Liver (tissue), 9 donors: ENCODE results near the gene DNMT1. TPM values are rescaled to one million over a fixed set of nuclear protein-coding genes. Genes with fewer than 3 reads are reported as not detected.
A peak's percentile ranks its signal among the peaks of the same experiment; 100 is the strongest.

ENCODE experiments used
- DNase-seq: peaks from one replicate; pipeline ENCODE4 v3.0.0-alpha.2; 2017; ENCODE audit warnings: low spot score
- H3K27ac ChIP-seq, 2 donors: one replicate each; pipeline ENCODE4 v1.7.0; 2013; ENCODE audit warnings: inconsistent platforms in 2 of 2, low read length in 2 of 2, control low read depth in 1 of 2, low read depth in 1 of 2, mild to moderate bottlenecking in 1 of 2
- H3K27me3 ChIP-seq, 4 donors: one replicate each; pipeline versions ENCODE4 v1.6.1 to v1.7.0; 2013; ENCODE audit warnings: low read length in 3 of 4, inconsistent platforms in 1 of 4, mild to moderate bottlenecking in 1 of 4, moderate library complexity in 1 of 4; ENCODE audit not compliant: control insufficient read depth in 4 of 4, insufficient read depth in 4 of 4
- H3K36me3 ChIP-seq, 4 donors: one replicate each; pipeline versions ENCODE4 v1.6.1 to v1.7.0; 2013; ENCODE audit warnings: low read length in 3 of 4, mild to moderate bottlenecking in 3 of 4, low read depth in 1 of 4, moderate library complexity in 1 of 4; ENCODE audit not compliant: control insufficient read depth in 4 of 4, insufficient read depth in 3 of 4
- H3K4me1 ChIP-seq, 4 donors: one replicate each; pipeline versions ENCODE4 v1.6.1 to v1.7.0; 2013; ENCODE audit warnings: low read length in 3 of 4, mild to moderate bottlenecking in 3 of 4, moderate library complexity in 1 of 4; ENCODE audit not compliant: control insufficient read depth in 4 of 4, insufficient read depth in 4 of 4
- H3K4me3 ChIP-seq, 3 donors: one replicate each; pipeline versions ENCODE4 v1.6.1 to v1.7.0; 2013; ENCODE audit warnings: low read length in 3 of 3, control low read depth in 1 of 3, low read depth in 1 of 3, mild to moderate bottlenecking in 1 of 3
- H3K9ac ChIP-seq, 2 donors: one replicate each; pipeline ENCODE4 v1.7.0; 2013; ENCODE audit warnings: low read length in 2 of 2, mild to moderate bottlenecking in 2 of 2, moderate library complexity in 2 of 2, control low read depth in 1 of 2, low read depth in 1 of 2
- H3K9me3 ChIP-seq, 4 donors: one replicate each; pipeline versions ENCODE4 v1.6.1 to v1.7.0; 2013; ENCODE audit warnings: low read length in 3 of 4; ENCODE audit not compliant: control insufficient read depth in 4 of 4
- FOXA1 ChIP-seq: IDR thresholded peaks from 2 replicates; pipeline ENCODE4 v1.6.1; 2016; ENCODE audit warnings: antibody characterized with exemption
- GABPA ChIP-seq, 2 donors: IDR thresholded peaks in 1 of 2; conservative IDR thresholded peaks in 1 of 2; 2 replicates each; pipeline ENCODE4 v1.6.1; 2016; ENCODE audit warnings: antibody characterized with exemption in 2 of 2, mild to moderate bottlenecking in 1 of 2, moderate library complexity in 1 of 2
- SP1 ChIP-seq: IDR thresholded peaks from 2 replicates; pipeline ENCODE4 v1.6.1; 2018; ENCODE audit warnings: antibody characterized with exemption, mild to moderate bottlenecking
- TAF1 ChIP-seq: conservative IDR thresholded peaks from 2 replicates; pipeline ENCODE4 v1.6.1; 2016; ENCODE audit warnings: antibody characterized with exemption, mild to moderate bottlenecking
- YY1 ChIP-seq: IDR thresholded peaks from 2 replicates; pipeline ENCODE4 v1.6.1; 2016; ENCODE audit warnings: antibody characterized with exemption, mild to moderate bottlenecking
- WGBS: extraction: QIAGEN DNeasy Blood & Tissue Kit; methylation state at CpG from one replicate; pipeline ENCODE4 v1.1.7; 2013; 5-methylcytosine and 5-hydroxymethylcytosine counted together
- polyA plus RNA-seq, 2 donors: library from polyadenylated mRNA; stranded (reverse) in 1 of 2; unstranded in 1 of 2; fragments of 200-250 nt in 1 of 2; fragments of >200 nt in 1 of 2; fragmentation: Nextera tagmentation in 1 of 2; extraction: Ambion mirVana in 1 of 2; gene quantifications; one replicate each; pipeline versions ENCODE4 v1.2.1 to v1.2.3, GENCODE V29; 2013 to 2015
- total RNA-seq, 2 donors: library from RNA; depleted of rRNA; stranded (reverse); fragments of >200 nt; gene quantifications; one replicate each; pipeline ENCODE4 v1.2.3, GENCODE V29; 2014
- TF ChIP-seq, protein P1 (sequence below): IDR thresholded peaks from 2 replicates; pipeline ENCODE4 v1.6.1; 2016; ENCODE audit warnings: antibody characterized with exemption
- TF ChIP-seq, protein P2 (sequence below): IDR thresholded peaks from 2 replicates; pipeline ENCODE4 v1.6.1; 2016; ENCODE audit warnings: antibody characterized with exemption, mild to moderate bottlenecking
- TF ChIP-seq, protein P3 (sequence below): IDR thresholded peaks from 2 replicates; pipeline ENCODE4 v1.6.1; 2016; ENCODE audit warnings: antibody characterized with exemption
- donor health status: healthy.
- donor health status: healthy.
- donor health status: healthy.
- donor health status: healthy.
- donor health status: healthy.

Gene DNMT1
- total and polyA plus RNA-seq, 4 donors: 8.7 to 47.1 (median 20.0) TPM

DNA sequence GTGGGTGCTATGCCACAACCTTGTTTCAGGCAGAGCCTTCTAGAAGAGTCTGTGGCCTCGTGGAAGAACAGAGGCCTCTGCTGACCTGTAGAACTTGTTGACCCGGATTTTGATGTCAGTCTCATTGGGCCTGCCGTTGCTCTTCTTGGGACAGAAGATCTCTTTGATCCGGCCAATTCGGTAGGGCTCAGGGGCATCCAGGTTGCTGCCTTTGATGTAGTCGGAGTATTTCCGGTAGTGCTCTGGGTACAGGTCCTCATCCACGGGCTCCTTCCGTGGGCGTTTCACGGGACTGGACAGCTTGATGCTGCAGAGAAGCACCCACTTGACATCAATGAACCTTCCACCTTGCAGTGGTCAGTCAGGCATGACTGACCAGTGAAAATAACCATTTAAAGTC, 51.1 kb downstream of the DNMT1 start:
- no peak for TF ChIP-seq YY1
- no peak for TF ChIP-seq GABPA (IDR thresholded peaks at IDR 0.05 in 1 of 2, conservative IDR thresholded peaks at IDR 0.05 in 1 of 2)
- TF ChIP-seq FOXA1: no peak
- TF ChIP-seq, protein P1, sequence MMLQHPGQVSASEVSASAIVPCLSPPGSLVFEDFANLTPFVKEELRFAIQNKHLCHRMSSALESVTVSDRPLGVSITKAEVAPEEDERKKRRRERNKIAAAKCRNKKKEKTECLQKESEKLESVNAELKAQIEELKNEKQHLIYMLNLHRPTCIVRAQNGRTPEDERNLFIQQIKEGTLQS: no peak
- TF ChIP-seq SP1: no peak
- TF ChIP-seq, protein P2, sequence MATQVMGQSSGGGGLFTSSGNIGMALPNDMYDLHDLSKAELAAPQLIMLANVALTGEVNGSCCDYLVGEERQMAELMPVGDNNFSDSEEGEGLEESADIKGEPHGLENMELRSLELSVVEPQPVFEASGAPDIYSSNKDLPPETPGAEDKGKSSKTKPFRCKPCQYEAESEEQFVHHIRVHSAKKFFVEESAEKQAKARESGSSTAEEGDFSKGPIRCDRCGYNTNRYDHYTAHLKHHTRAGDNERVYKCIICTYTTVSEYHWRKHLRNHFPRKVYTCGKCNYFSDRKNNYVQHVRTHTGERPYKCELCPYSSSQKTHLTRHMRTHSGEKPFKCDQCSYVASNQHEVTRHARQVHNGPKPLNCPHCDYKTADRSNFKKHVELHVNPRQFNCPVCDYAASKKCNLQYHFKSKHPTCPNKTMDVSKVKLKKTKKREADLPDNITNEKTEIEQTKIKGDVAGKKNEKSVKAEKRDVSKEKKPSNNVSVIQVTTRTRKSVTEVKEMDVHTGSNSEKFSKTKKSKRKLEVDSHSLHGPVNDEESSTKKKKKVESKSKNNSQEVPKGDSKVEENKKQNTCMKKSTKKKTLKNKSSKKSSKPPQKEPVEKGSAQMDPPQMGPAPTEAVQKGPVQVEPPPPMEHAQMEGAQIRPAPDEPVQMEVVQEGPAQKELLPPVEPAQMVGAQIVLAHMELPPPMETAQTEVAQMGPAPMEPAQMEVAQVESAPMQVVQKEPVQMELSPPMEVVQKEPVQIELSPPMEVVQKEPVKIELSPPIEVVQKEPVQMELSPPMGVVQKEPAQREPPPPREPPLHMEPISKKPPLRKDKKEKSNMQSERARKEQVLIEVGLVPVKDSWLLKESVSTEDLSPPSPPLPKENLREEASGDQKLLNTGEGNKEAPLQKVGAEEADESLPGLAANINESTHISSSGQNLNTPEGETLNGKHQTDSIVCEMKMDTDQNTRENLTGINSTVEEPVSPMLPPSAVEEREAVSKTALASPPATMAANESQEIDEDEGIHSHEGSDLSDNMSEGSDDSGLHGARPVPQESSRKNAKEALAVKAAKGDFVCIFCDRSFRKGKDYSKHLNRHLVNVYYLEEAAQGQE: no peak
- no peak for TF ChIP-seq TAF1
- Histone ChIP-seq H3K36me3 (peaks cover 7 to 77% (median 42%) of the 10 kb centered on the region in 4 donors), H3K4me3 (no peak overlapping the region), H3K4me1 (no peaks in the 10 kb centered on the region), H3K27me3 (no peaks in the 10 kb centered on the region), H3K9ac (no peak overlapping the region), H3K27ac (peak overlapping the region in 1 of 2 donors; percentile 19), H3K9me3 (no peaks in the 10 kb centered on the region)
- no peak for DNase-seq
- WGBS: 92% methylated on average over 11 of the region's 11 CpGs

GRCh38 chr19:10142701-10143375, 51.9 kb downstream of the DNMT1 start:
- H3K27ac ChIP-seq: peak overlapping the region in 1 of 2 donors; percentile 14
- no peak overlapping the region for H3K4me3 ChIP-seq
- WGBS: 86% methylated on average over 15 of the region's 15 CpGs
- peaks cover 11 to 81% (median 41%) of the 10 kb centered on the region in 4 donors for H3K36me3 ChIP-seq
- no peak overlapping the region for H3K9ac ChIP-seq
- TF ChIP-seq, protein P1: no peak
- no peak for DNase-seq
- no peaks in the 10 kb centered on the region for H3K27me3 ChIP-seq
- no peaks in the 10 kb centered on the region for H3K4me1 ChIP-seq
- no peaks in the 10 kb centered on the region for H3K9me3 ChIP-seq

GRCh38 chr19:10141973-10142372, 52.8 kb downstream of the DNMT1 start:
- H3K4me1 ChIP-seq: no peaks in the 10 kb centered on the region
- WGBS: 98% methylated on average over 18 of the region's 18 CpGs
- H3K27ac ChIP-seq: no peak overlapping the region
- H3K27me3 ChIP-seq: no peaks in the 10 kb centered on the region
- DNase-seq: no peak
- no peaks in the 10 kb centered on the region for H3K9me3 ChIP-seq
- peaks cover 20 to 88% (median 49%) of the 10 kb centered on the region in 4 donors for H3K36me3 ChIP-seq
- no peak overlapping the region for H3K4me3 ChIP-seq
- H3K9ac ChIP-seq: no peak overlapping the region
- TF ChIP-seq, protein P3, sequence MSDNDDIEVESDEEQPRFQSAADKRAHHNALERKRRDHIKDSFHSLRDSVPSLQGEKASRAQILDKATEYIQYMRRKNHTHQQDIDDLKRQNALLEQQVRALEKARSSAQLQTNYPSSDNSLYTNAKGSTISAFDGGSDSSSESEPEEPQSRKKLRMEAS: no peak
- TF ChIP-seq GABPA (IDR thresholded peaks at IDR 0.05 in 1 of 2, conservative IDR thresholded peaks at IDR 0.05 in 1 of 2): no peak
- TF ChIP-seq, protein P2: no peak
